Measurements from ENCODE around the gene NLRP8.
"Not testable (repeated sequence)": the region's sequence is repeated elsewhere in the genome, so short reads cannot be mapped to it uniquely, and the experiment has no call there.

Gene NLRP8

GRCh38 chr19:56015756-56016155, 68.1 kb downstream of the NLRP8 start:
- H3K4me2 ChIP-seq (ENCODE audit: low read length), result no peak overlapping the region
- no CpG with 5 or more reads among the region's 5 CpGs for WGBS (ENCODE audit: extremely low coverage, insufficient coverage, low lambda C conversion rate)
- H2BK15ac ChIP-seq (replicated peaks; ENCODE audit: low read depth), result no peak overlapping the region
- H3K4ac ChIP-seq (ENCODE audit: low read depth, low read length), result no peak overlapping the region
- H3K56ac ChIP-seq (ENCODE audit: low read length), result no peak overlapping the region
- H3K79me2 ChIP-seq (ENCODE audit: control insufficient read depth, insufficient read depth, low read length), result no peaks in the 10 kb centered on the region
- no peak overlapping the region for H2BK120ac ChIP-seq (ENCODE audit: low read depth, low read length)
- H2BK5ac ChIP-seq (ENCODE audit: low read length), result no peak overlapping the region
- H3K27me3 ChIP-seq (ENCODE audit: insufficient read depth, low read length, poor library complexity), result no peaks in the 10 kb centered on the region
- no peak overlapping the region for H3K4me3 ChIP-seq (ENCODE audit: low read length)
- H3K79me1 ChIP-seq (ENCODE audit: low read length), result no peaks in the 10 kb centered on the region
- DNase-seq, result no peak
- H3K9ac ChIP-seq (ENCODE audit: low read length), result no peak overlapping the region
- no peaks in the 10 kb centered on the region for H3K4me1 ChIP-seq (ENCODE audit: control insufficient read depth, low read depth, low read length)
- H2AK5ac ChIP-seq (ENCODE audit: low read length), result no peak overlapping the region
- H3K23ac ChIP-seq (ENCODE audit: low read length), result no peak overlapping the region
- no peak overlapping the region for H4K8ac ChIP-seq (ENCODE audit: low read depth, low read length)
- H3K18ac ChIP-seq (ENCODE audit: low read length), result no peak overlapping the region
- H3K27ac ChIP-seq (ENCODE audit: low read depth, low read length), result no peak overlapping the region
- no peaks in the 10 kb centered on the region for H3K36me3 ChIP-seq (ENCODE audit: control insufficient read depth, insufficient read depth, low read length)
- no peak overlapping the region for H4K5ac ChIP-seq (ENCODE audit: low read length)

DNA sequence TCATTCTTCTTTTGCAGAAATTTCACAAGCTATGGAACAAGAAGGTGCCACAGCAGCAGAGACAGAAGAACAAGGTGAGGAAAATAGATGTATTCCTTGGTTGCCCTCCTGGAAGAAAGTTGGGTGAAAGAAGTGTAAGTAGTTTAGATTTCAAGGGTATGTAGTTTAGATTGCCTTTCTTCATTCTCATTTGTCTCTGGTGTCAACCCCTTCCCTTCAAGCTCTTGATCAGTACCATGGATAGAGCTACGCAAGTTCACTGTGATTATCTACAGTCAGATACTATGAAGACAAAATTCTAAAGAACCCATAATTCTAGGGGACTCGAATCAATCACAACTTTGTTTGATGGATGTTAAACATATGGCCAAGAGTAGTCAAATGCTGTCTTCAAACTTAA, 71.7 kb downstream of the NLRP8 start:
- not testable (repeated sequence) for H2BK5ac ChIP-seq (ENCODE audit: low read length); H2AK5ac ChIP-seq (ENCODE audit: low read length); H2BK15ac ChIP-seq (replicated peaks; ENCODE audit: low read depth); H3K18ac ChIP-seq (ENCODE audit: low read length); H3K27ac ChIP-seq (ENCODE audit: low read depth, low read length); H3K9ac ChIP-seq (ENCODE audit: low read length); DNase-seq; H3K56ac ChIP-seq (ENCODE audit: low read length); H3K36me3 ChIP-seq (ENCODE audit: control insufficient read depth, insufficient read depth, low read length); H4K5ac ChIP-seq (ENCODE audit: low read length); H3K79me2 ChIP-seq (ENCODE audit: control insufficient read depth, insufficient read depth, low read length); H3K4me1 ChIP-seq (ENCODE audit: control insufficient read depth, low read depth, low read length); H3K4me2 ChIP-seq (ENCODE audit: low read length); H3K4ac ChIP-seq (ENCODE audit: low read depth, low read length); H3K23ac ChIP-seq (ENCODE audit: low read length); H2BK120ac ChIP-seq (ENCODE audit: low read depth, low read length); H4K8ac ChIP-seq (ENCODE audit: low read depth, low read length); H3K4me3 ChIP-seq (ENCODE audit: low read length); H3K79me1 ChIP-seq (ENCODE audit: low read length); H3K27me3 ChIP-seq (ENCODE audit: insufficient read depth, low read length, poor library complexity)
- no CpG with 5 or more reads among the region's 2 CpGs for WGBS (ENCODE audit: extremely low coverage, insufficient coverage, low lambda C conversion rate)

- H3K9ac ChIP-seq (ENCODE audit: low read length); H3K27ac ChIP-seq (ENCODE audit: low read depth, low read length); H2BK120ac ChIP-seq (ENCODE audit: low read depth, low read length); H3K18ac ChIP-seq (ENCODE audit: low read length); H3K79me1 ChIP-seq (ENCODE audit: low read length); H3K23ac ChIP-seq (ENCODE audit: low read length); H3K36me3 ChIP-seq (ENCODE audit: control insufficient read depth, insufficient read depth, low read length); H3K4me1 ChIP-seq (ENCODE audit: control insufficient read depth, low read depth, low read length); H2AK5ac ChIP-seq (ENCODE audit: low read length); H3K27me3 ChIP-seq (ENCODE audit: insufficient read depth, low read length, poor library complexity); H4K8ac ChIP-seq (ENCODE audit: low read depth, low read length); H3K56ac ChIP-seq (ENCODE audit: low read length); H2BK5ac ChIP-seq (ENCODE audit: low read length); H3K4me2 ChIP-seq (ENCODE audit: low read length); H3K79me2 ChIP-seq (ENCODE audit: control insufficient read depth, insufficient read depth, low read length); H3K4ac ChIP-seq (ENCODE audit: low read depth, low read length); H2BK15ac ChIP-seq (replicated peaks; ENCODE audit: low read depth); H3K4me3 ChIP-seq (ENCODE audit: low read length); H4K5ac ChIP-seq (ENCODE audit: low read length); DNase-seq: not testable (repeated sequence)
- no CpG with 5 or more reads among the region's 7 CpGs for WGBS (ENCODE audit: extremely low coverage, insufficient coverage, low lambda C conversion rate)
These were observed 72.8 kb downstream of the NLRP8 start for GRCh38 chr19:56020355-56020975.

- Histone ChIP-seq H3K23ac (ENCODE audit: low read length) (no peak overlapping the region), H3K79me1 (ENCODE audit: low read length) (no peaks in the 10 kb centered on the region), H2AK5ac (ENCODE audit: low read length) (no peak overlapping the region), H3K27ac (ENCODE audit: low read depth, low read length) (no peak overlapping the region), H3K18ac (ENCODE audit: low read length) (no peak overlapping the region), H3K4me3 (ENCODE audit: low read length) (no peak overlapping the region), H2BK15ac (replicated peaks; ENCODE audit: low read depth) (no peak overlapping the region), H2BK120ac (ENCODE audit: low read depth, low read length) (no peak overlapping the region), H3K79me2 (ENCODE audit: control insufficient read depth, insufficient read depth, low read length) (no peaks in the 10 kb centered on the region), H4K5ac (ENCODE audit: low read length) (no peak overlapping the region), H4K8ac (ENCODE audit: low read depth, low read length) (no peak overlapping the region), H2BK5ac (ENCODE audit: low read length) (no peak overlapping the region), H3K4ac (ENCODE audit: low read depth, low read length) (no peak overlapping the region), H3K36me3 (ENCODE audit: control insufficient read depth, insufficient read depth, low read length) (no peaks in the 10 kb centered on the region), H3K27me3 (ENCODE audit: insufficient read depth, low read length, poor library complexity) (no peaks in the 10 kb centered on the region), H3K4me2 (ENCODE audit: low read length) (no peak overlapping the region), H3K4me1 (ENCODE audit: control insufficient read depth, low read depth, low read length) (no peaks in the 10 kb centered on the region), H3K56ac (ENCODE audit: low read length) (no peak overlapping the region), H3K9ac (ENCODE audit: low read length) (no peak overlapping the region)
- no peak for DNase-seq
- WGBS (ENCODE audit: extremely low coverage, insufficient coverage, low lambda C conversion rate), result no CpG with 5 or more reads among the region's 15 CpGs
These were observed 79.1 kb downstream of the NLRP8 start for GRCh38 chr19:56026769-56027168.

Measured in mesendoderm (in vitro differentiated cells).